ENCODE measurements around the gene PYGB. TPM values are rescaled to one million over a fixed set of nuclear protein-coding genes. Genes with fewer than 3 reads are reported as not detected.

Gene PYGB
- total and polyA plus RNA-seq, 4 donors: 30.3 to 90.3 (median 47.3) TPM

GRCh38 chr20:25302596-25302995 lies 54.7 kb downstream of the PYGB start:
- DNase-seq (no peak), ATAC-seq (ENCODE audit: insufficient read depth, low FRiP score) (no peak)
- Histone ChIP-seq H3K4me1 (ENCODE audit: control insufficient read depth in 5 of 5, insufficient read depth in 5 of 5, low read length in 5 of 5) (no peaks in the 10 kb centered on the region), H3K9me3 (ENCODE audit: control insufficient read depth in 4 of 4, insufficient read depth in 3 of 4, low read length in 3 of 4) (no peaks in the 10 kb centered on the region), H3K4me3 (no peak overlapping the region), H3K27me3 (ENCODE audit: control insufficient read depth in 3 of 3, insufficient read depth in 3 of 3, low read length in 2 of 3) (no peaks in the 10 kb centered on the region), H3K9ac (ENCODE audit: insufficient read depth in 1 of 2, low read length in 2 of 2) (no peak overlapping the region), H3K27ac (ENCODE audit: low read depth in 1 of 2, low read length in 1 of 2) (no peak overlapping the region), H3K36me3 (ENCODE audit: control insufficient read depth in 4 of 4, insufficient read depth in 4 of 4, low read length in 4 of 4) (peaks cover 0 to 31% (median 13%) of the 10 kb centered on the region in 4 donors)
- no peak for TF ChIP-seq CTCF (IDR thresholded peaks at IDR 0.05; ENCODE audit: control extremely low read depth, extremely low read depth)
- 95% methylated on average over 6 of the region's 6 CpGs for WGBS, 2 donors

- Histone ChIP-seq H3K9me3 (ENCODE audit: control insufficient read depth in 4 of 4, insufficient read depth in 3 of 4, low read length in 3 of 4) (no peaks in the 10 kb centered on the region), H3K36me3 (ENCODE audit: control insufficient read depth in 4 of 4, insufficient read depth in 4 of 4, low read length in 4 of 4) (peaks cover 0 to 35% (median 14%) of the 10 kb centered on the region in 4 donors), H3K4me1 (ENCODE audit: control insufficient read depth in 5 of 5, insufficient read depth in 5 of 5, low read length in 5 of 5) (peaks cover 0 to under 1% (median 0%) of the 10 kb centered on the region in 5 donors), H3K27ac (ENCODE audit: low read depth in 1 of 2, low read length in 1 of 2) (no peak overlapping the region), H3K27me3 (ENCODE audit: control insufficient read depth in 3 of 3, insufficient read depth in 3 of 3, low read length in 2 of 3) (no peaks in the 10 kb centered on the region), H3K4me3 (no peak overlapping the region), H3K9ac (ENCODE audit: insufficient read depth in 1 of 2, low read length in 2 of 2) (no peak overlapping the region)
- no peak for DNase-seq
- no peak for ATAC-seq (ENCODE audit: insufficient read depth, low FRiP score)
- TF ChIP-seq CTCF (IDR thresholded peaks at IDR 0.05; ENCODE audit: control extremely low read depth, extremely low read depth): no peak
- 95 to 96% methylated on average over 12 of the region's 12 CpGs for WGBS, 2 donors
Measured at GRCh38 chr20:25303292-25304024, 55.6 kb downstream of the PYGB start.

- Histone ChIP-seq H3K27me3 (ENCODE audit: control insufficient read depth in 3 of 3, insufficient read depth in 3 of 3, low read length in 2 of 3) (no peaks in the 10 kb centered on the region), H3K27ac (ENCODE audit: low read depth in 1 of 2, low read length in 1 of 2) (no peak overlapping the region), H3K9ac (ENCODE audit: insufficient read depth in 1 of 2, low read length in 2 of 2) (no peak overlapping the region), H3K4me1 (ENCODE audit: control insufficient read depth in 5 of 5, insufficient read depth in 5 of 5, low read length in 5 of 5) (peaks cover 0 to 1% (median 0%) of the 10 kb centered on the region in 5 donors), H3K4me3 (no peak overlapping the region), H3K36me3 (ENCODE audit: control insufficient read depth in 4 of 4, insufficient read depth in 4 of 4, low read length in 4 of 4) (peaks cover 0 to 37% (median 15%) of the 10 kb centered on the region in 4 donors), H3K9me3 (ENCODE audit: control insufficient read depth in 4 of 4, insufficient read depth in 3 of 4, low read length in 3 of 4) (no peaks in the 10 kb centered on the region)
- no peak for ATAC-seq (ENCODE audit: insufficient read depth, low FRiP score)
- 94 to 96% methylated on average over 11 of the region's 11 CpGs for WGBS, 2 donors
- DNase-seq: no peak
- TF ChIP-seq CTCF (IDR thresholded peaks at IDR 0.05; ENCODE audit: control extremely low read depth, extremely low read depth): no peak
Measured at GRCh38 chr20:25304025-25304549, 56.2 kb downstream of the PYGB start.
